ENCODE data around the gene GCC2.

Gene GCC2

DNA sequence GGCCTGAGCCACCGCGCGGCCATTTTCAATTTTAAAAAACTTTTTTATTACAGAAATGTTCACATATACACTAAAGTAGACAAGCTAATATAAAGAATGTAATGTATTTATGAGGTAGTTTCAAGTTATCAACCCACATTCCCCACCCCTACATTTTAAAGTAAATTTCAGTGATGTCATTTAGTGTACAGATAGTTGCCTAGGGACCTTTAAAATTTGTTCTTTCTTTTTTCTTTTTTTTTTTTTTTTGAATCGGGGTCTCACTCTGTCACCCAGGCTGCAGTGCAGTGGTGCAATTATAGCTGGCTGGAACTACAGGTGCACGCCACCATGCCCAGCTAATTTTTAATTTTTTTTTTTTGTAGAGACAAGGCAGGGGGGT, 82.7 kb downstream of the GCC2 start:
- Mint-ChIP-seq H3K27ac (peak overlapping the region; percentile 84), H3K9me3 (no peaks in the 10 kb centered on the region), H3K4me3 (peak overlapping the region; percentile 77), H3K27me3 (ENCODE audit: low read depth) (no peaks in the 10 kb centered on the region), H3K36me3 (ENCODE audit: low read depth) (no peaks in the 10 kb centered on the region), H3K4me1 (ENCODE audit: low read depth) (peaks cover 32% of the 10 kb centered on the region)

GRCh38 chr2:108533832-108534583, 85.0 kb downstream of the GCC2 start, which contains the start of gene LIMS1:
TSS of gene LIMS1 (plus strand) at chr2:108534470. CDS start at chr2:108534563, 93 bp downstream.
- Mint-ChIP-seq H3K4me3 (peak within 1 kb of the TSS; percentile 93), H3K36me3 (ENCODE audit: low read depth) (no peaks in the 10 kb centered on the region), H3K9me3 (no peaks in the 10 kb centered on the region), H3K4me1 (ENCODE audit: low read depth) (peaks cover 42% of the 10 kb centered on the region), H3K27me3 (ENCODE audit: low read depth) (no peaks in the 10 kb centered on the region), H3K27ac (peak within 1 kb of the TSS; percentile 93)

GRCh38 chr2:108534584-108535356, 85.8 kb downstream of the GCC2 start:
- Mint-ChIP-seq H3K27me3 (ENCODE audit: low read depth) (no peaks in the 10 kb centered on the region), H3K36me3 (ENCODE audit: low read depth) (no peaks in the 10 kb centered on the region), H3K9me3 (no peaks in the 10 kb centered on the region), H3K4me3 (peak overlapping the region; percentile 91), H3K4me1 (ENCODE audit: low read depth) (peaks cover 42% of the 10 kb centered on the region), H3K27ac (peak overlapping the region; percentile 90)

- Mint-ChIP-seq H3K36me3 (ENCODE audit: low read depth) (no peaks in the 10 kb centered on the region), H3K4me1 (ENCODE audit: low read depth) (peaks cover 40% of the 10 kb centered on the region), H3K4me3 (peak overlapping the region; percentile 91), H3K27me3 (ENCODE audit: low read depth) (no peaks in the 10 kb centered on the region), H3K27ac (peak overlapping the region; percentile 90), H3K9me3 (no peaks in the 10 kb centered on the region)
These were observed 86.3 kb downstream of the GCC2 start for GRCh38 chr2:108535357-108535631.

DNA sequence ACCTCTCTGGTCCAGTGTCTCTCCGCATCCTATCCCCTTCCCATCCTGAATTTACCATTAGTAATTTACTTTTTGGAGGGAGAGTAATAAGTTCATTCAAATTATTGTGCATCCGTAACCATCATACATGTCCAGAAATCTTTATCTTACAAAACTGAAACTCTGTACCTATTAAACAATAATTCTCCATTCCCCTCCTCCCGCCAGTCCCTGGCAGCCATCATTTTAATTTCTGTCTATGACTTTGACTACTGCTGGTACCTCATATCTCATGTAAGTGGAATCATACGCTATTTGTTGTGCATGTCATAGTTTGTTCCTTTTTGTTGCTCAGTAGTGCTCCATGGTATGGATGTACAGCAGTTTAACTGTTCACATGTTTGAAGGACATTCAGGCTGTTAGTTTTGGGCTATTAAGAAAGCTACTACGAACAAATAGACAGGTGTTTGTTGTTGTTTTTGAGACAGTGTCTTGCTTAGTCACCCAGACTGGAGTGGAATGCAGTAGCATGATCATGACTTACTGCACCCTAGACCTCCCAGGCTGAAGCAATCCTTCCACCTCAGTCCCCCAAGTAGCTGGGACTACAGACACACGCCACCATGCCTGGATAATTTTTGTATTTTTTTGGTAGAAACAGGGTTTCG, 87.3 kb downstream of the GCC2 start:
- Mint-ChIP-seq H3K36me3 (ENCODE audit: low read depth) (no peaks in the 10 kb centered on the region), H3K27me3 (ENCODE audit: low read depth) (no peaks in the 10 kb centered on the region), H3K27ac (no peak overlapping the region), H3K4me3 (peak overlapping the region; percentile 49), H3K9me3 (no peaks in the 10 kb centered on the region), H3K4me1 (ENCODE audit: low read depth) (peaks cover 35% of the 10 kb centered on the region)

DNA sequence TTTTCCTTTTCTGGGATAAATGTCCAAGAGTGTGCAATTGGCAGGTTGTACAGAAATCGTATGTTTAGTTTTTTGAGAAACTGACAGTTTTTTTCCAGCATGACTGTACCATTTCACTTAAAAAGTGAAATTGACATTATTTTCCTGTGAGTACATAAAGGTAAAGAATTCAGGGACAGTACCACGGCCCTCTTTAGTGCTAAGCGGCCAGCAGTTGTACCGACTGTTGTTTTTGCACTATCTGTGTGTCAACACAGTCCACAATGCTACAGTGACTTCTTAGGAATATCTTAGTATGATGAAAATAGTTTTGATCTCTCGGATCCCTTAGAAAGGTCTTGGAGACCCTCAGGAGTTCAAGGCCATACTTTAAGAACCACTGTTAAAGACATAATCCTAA, 87.9 kb downstream of the GCC2 start:
- no peak overlapping the region for H3K4me3 Mint-ChIP-seq
- H3K4me1 Mint-ChIP-seq (ENCODE audit: low read depth) = peaks cover 34% of the 10 kb centered on the region
- H3K27ac Mint-ChIP-seq = no peak overlapping the region

GRCh38 chr2:108538000-108538625, 89.1 kb downstream of the GCC2 start:
- no peak overlapping the region for H3K27ac Mint-ChIP-seq
- peaks cover 36% of the 10 kb centered on the region for H3K4me1 Mint-ChIP-seq (ENCODE audit: low read depth)
- H3K4me3 Mint-ChIP-seq = no peak overlapping the region
- H3K27me3 Mint-ChIP-seq (ENCODE audit: low read depth) = no peaks in the 10 kb centered on the region
- H3K36me3 Mint-ChIP-seq (ENCODE audit: low read depth) = peaks cover 3% of the 10 kb centered on the region
- H3K9me3 Mint-ChIP-seq = no peaks in the 10 kb centered on the region

More for the DNA sequence above, 87.9 kb downstream of the GCC2 start:
- Mint-ChIP-seq H3K36me3 (ENCODE audit: low read depth) (no peaks in the 10 kb centered on the region), H3K9me3 (no peaks in the 10 kb centered on the region), H3K27me3 (ENCODE audit: low read depth) (no peaks in the 10 kb centered on the region)

- Mint-ChIP-seq H3K27me3 (ENCODE audit: low read depth) (no peaks in the 10 kb centered on the region), H3K9me3 (no peaks in the 10 kb centered on the region), H3K27ac (no peak overlapping the region), H3K36me3 (ENCODE audit: low read depth) (peaks cover 10% of the 10 kb centered on the region), H3K4me3 (no peak overlapping the region), H3K4me1 (ENCODE audit: low read depth) (peaks cover 20% of the 10 kb centered on the region)
These were observed 92.4 kb downstream of the GCC2 start for GRCh38 chr2:108541451-108541850.

GRCh38 chr2:108542071-108542470, 93.1 kb downstream of the GCC2 start:
- Mint-ChIP-seq H3K4me3 (no peak overlapping the region), H3K27me3 (ENCODE audit: low read depth) (no peaks in the 10 kb centered on the region), H3K9me3 (no peaks in the 10 kb centered on the region), H3K27ac (no peak overlapping the region), H3K36me3 (ENCODE audit: low read depth) (peaks cover 10% of the 10 kb centered on the region), H3K4me1 (ENCODE audit: low read depth) (peaks cover 17% of the 10 kb centered on the region)

DNA sequence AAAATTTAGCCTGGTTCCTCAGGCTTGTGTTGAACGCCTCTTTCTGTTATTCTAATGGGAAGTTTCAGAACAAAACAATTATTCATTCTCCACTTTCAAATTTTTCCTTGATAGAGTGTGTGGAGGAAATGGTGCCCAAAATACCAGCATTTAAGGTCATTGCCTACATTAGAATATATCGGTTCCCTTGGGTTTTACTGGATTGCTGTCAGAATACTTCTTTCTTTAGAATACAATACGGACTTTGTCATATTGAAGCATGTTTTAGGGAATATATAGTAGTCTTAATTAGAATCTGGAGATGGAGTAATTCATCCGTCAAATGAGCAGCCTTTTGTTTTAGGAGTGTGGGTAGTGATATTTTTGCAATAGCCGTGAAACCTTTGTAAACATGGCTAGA, 98.6 kb downstream of the GCC2 start:
- Mint-ChIP-seq H3K4me3 (no peak overlapping the region), H3K36me3 (ENCODE audit: low read depth) (peaks cover 8% of the 10 kb centered on the region), H3K4me1 (ENCODE audit: low read depth) (peaks cover 3% of the 10 kb centered on the region)

DNA sequence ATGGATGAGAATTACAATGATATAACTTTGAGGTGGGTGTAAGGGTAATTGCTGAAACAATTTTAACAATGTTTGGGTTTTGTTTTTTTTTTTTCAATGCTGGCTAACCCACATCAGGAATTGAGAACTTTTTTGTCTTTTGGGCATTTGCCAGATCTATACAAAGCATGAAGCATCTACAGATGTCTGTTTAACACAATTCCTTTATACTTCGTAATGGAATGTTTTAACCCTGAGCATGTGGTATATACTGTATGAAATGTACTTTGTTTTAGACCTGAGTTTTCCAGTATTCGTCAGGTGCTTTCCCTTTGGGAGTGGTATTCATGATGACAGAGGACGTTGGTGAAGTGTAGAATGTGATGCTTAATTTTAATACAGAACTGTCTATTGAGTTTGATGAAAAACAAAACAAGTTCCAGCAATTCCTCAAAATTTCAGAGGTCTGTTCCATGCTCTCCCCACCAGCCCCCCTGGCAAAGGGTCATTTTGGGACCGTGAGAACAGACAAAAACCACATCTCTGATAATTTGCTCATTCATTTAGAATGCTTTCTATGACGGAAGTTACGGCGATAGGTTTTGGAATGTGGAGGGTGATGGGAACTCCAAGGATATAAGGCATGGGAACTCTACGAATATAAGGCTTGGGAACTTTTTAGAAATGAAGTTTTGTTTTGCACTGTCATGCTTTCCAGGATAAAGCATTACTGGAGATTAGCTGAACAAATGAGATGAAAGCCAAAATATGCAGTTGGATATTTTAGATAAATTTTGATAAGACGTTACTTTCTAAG, 99.4 kb downstream of the GCC2 start:
- Mint-ChIP-seq H3K4me1 (ENCODE audit: low read depth) (peaks cover 2% of the 10 kb centered on the region), H3K36me3 (ENCODE audit: low read depth) (peaks cover 6% of the 10 kb centered on the region), H3K4me3 (no peak overlapping the region), H3K27ac (no peak overlapping the region), H3K27me3 (ENCODE audit: low read depth) (no peaks in the 10 kb centered on the region), H3K9me3 (no peaks in the 10 kb centered on the region)

More for the DNA sequence above, 98.6 kb downstream of the GCC2 start:
- Mint-ChIP-seq H3K27ac (no peak overlapping the region), H3K9me3 (no peaks in the 10 kb centered on the region), H3K27me3 (ENCODE audit: low read depth) (no peaks in the 10 kb centered on the region)

DNA sequence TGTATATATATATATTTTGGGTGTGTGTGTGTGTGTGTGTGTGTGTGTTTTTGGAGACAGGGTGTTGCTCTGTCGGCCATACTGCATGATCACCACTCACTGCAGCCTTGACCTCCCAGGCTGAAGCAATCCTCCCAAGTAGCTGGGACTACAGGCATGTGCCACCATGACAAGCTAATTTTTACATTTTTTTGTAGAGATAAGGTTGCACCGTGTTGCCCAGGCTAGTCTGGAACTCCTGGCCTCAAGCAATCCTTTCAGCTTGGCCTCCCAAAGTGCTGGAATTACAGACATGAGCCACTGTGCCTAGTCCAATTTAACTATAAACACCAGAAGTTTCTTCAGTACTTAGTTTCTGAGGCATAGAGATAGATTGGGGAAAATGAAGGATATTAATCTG, 103.6 kb downstream of the GCC2 start:
- H3K4me1 Mint-ChIP-seq (ENCODE audit: low read depth) = peaks cover 6% of the 10 kb centered on the region
- no peaks in the 10 kb centered on the region for H3K27me3 Mint-ChIP-seq (ENCODE audit: low read depth)
- peaks cover 1% of the 10 kb centered on the region for H3K36me3 Mint-ChIP-seq (ENCODE audit: low read depth)
- H3K4me3 Mint-ChIP-seq = no peak overlapping the region
- no peak overlapping the region for H3K27ac Mint-ChIP-seq
- no peaks in the 10 kb centered on the region for H3K9me3 Mint-ChIP-seq

GRCh38 chr2:108553209-108553919, 104.4 kb downstream of the GCC2 start:
- no peaks in the 10 kb centered on the region for H3K9me3 Mint-ChIP-seq
- no peak overlapping the region for H3K4me3 Mint-ChIP-seq
- H3K4me1 Mint-ChIP-seq (ENCODE audit: low read depth) = peaks cover 6% of the 10 kb centered on the region
- no peak overlapping the region for H3K27ac Mint-ChIP-seq
- no peaks in the 10 kb centered on the region for H3K27me3 Mint-ChIP-seq (ENCODE audit: low read depth)
- peaks cover 1% of the 10 kb centered on the region for H3K36me3 Mint-ChIP-seq (ENCODE audit: low read depth)

Measured in T-helper 1 cell treated with Interleukin-12 subunit alpha and Interleukin-12 subunit beta and Interleukin-4 antibody, amounts not matched to agents 30 μg/mL and 1 μg/mL, for 36 hours (primary cell).